H1 (cell line): ENCODE measurements around the gene GLYATL3. TPM values are rescaled to one million over a fixed set of nuclear protein-coding genes. Genes with fewer than 3 reads are reported as not detected.

Experiments used
- HDAC6 ChIP-seq: IDR thresholded peaks from one replicate; pipeline ENCODE4 v1.7.1; 2012; ENCODE audit warnings: low read depth, mild to moderate bottlenecking, inconsistent platforms, low read length, moderate library complexity
- RAD21 ChIP-seq, 2 experiments: IDR thresholded peaks in 1 of 2; conservative IDR thresholded peaks in 1 of 2; 2 replicates each; pipeline ENCODE4 v1.6.1; 2011; ENCODE audit warnings: low read depth in 2 of 2, low read length in 2 of 2, improper control_type of control experiment in 1 of 2, inconsistent platforms in 1 of 2, mild to moderate bottlenecking in 1 of 2, moderate library complexity in 1 of 2
- SIN3A ChIP-seq, 2 experiments: IDR thresholded peaks in 1 of 2; conservative IDR thresholded peaks in 1 of 2; 2 replicates each; pipeline ENCODE4 v1.6.1; 2011 to 2012; ENCODE audit warnings: low read length in 2 of 2, improper control_type of control experiment in 1 of 2, low read depth in 1 of 2, mild to moderate bottlenecking in 1 of 2
- polyA plus RNA-seq, 7 experiments: library from polyadenylated mRNA; depleted of rRNA in 3 of 7; stranded (reverse) in 5 of 7; unstranded in 2 of 7; fragments of >200 nt in 5 of 7; fragments of 200-250 nt in 2 of 7; gene quantifications; 1 replicate in 5 of 7; 2 replicates in 1 of 7; 4 replicates in 1 of 7; pipeline versions ENCODE4 v1.2.1 to v1.2.3, GENCODE V29; 2011 to 2013; ENCODE audit warnings: missing spikeins in 2 of 7, mixed read lengths in 2 of 7
- total RNA-seq: library from RNA; stranded (reverse); fragmentation: NEBNext Ultra II Directional; extraction: Animal tissue kit (Norgen Biotek cat#: 25700); gene quantifications from 2 replicates; pipeline ENCODE4 v1.2.1, GENCODE V29; 2021

GLYATL3 gene
- total and polyA plus RNA-seq, 2 of the 8 experiments (the other 6 are each of a cell fraction or from before 2014, with no cell fraction given), result not detected

GRCh38 chr6:49504666-49505065 is 4.9 kb downstream of the GLYATL3 start (continued):
- TF ChIP-seq RAD21 (IDR thresholded peaks at IDR 0.05 in 1 of 2, conservative IDR thresholded peaks at IDR 0.05 in 1 of 2; ENCODE audit: low read depth in 2 of 2, low read length in 2 of 2) (no peak), SIN3A (conservative IDR thresholded peaks at IDR 0.05 in 1 of 2, IDR thresholded peaks at IDR 0.05 in 1 of 2; ENCODE audit: low read depth in 1 of 2, low read length in 2 of 2) (no peak), HDAC6 (no peak)
